NCI-H460 (cell line): Measurements from ENCODE around the gene TAS2R40. TPM values are rescaled to one million over a fixed set of nuclear protein-coding genes. Genes with fewer than 3 reads are reported as not detected.
A peak's percentile ranks its signal among the peaks of the same experiment; 100 is the strongest.
"Not testable (repeated sequence)": the region's sequence is repeated elsewhere in the genome, so short reads cannot be mapped to it uniquely, and the experiment has no call there.

Experiments
- DNase-seq: peaks from one replicate; pipeline ENCODE4 v3.0.0-alpha.2; 2016; ENCODE audit warnings: low read depth; ENCODE audit errors: extremely low read depth
- small RNA-seq, 2 experiments: library from RNA; depleted of rRNA; stranded (forward); fragments of <200 nt; gene quantifications; one replicate each; pipeline ENCODE3, GENCODE V24; 2014
- total RNA-seq: library from RNA; depleted of rRNA; stranded (reverse); fragments of >200 nt; shearing (Covaris generic); gene quantifications from 2 replicates; pipeline ENCODE4 v1.2.3, GENCODE V29; 2014; rRNA removed

Gene TAS2R40
- total RNA-seq, 1 experiment from 2014 or later, result not detected

DNA sequence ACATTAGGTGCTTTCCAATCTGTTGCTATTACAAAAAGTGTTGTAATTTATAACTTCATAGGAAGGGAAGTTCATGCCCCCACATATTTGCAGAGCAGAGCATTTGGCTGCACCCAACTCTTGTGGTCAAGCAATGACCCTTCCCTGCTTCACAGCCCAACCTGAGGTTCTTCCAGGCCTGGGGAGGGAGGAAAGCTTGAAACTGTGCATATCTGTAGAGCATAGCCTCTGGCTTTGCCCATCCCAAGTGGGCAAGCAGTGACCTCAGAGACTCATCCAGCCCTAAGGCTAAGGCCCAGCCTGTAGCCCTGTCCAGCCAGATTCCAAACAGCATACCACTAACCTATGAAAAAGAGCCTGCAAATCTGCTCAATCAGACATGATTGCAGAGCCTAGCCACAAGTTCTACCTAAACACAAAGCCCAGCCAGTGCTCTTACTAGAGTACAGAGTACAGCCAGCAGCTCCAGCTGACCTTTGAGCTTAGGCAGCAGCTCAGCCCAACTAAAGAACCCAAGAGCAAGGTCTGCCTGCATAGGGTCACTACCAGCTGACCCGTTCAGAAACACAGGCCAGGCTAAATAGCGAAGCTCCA lies 27.0 kb downstream of the TAS2R40 start:
- no peak for DNase-seq

DNA sequence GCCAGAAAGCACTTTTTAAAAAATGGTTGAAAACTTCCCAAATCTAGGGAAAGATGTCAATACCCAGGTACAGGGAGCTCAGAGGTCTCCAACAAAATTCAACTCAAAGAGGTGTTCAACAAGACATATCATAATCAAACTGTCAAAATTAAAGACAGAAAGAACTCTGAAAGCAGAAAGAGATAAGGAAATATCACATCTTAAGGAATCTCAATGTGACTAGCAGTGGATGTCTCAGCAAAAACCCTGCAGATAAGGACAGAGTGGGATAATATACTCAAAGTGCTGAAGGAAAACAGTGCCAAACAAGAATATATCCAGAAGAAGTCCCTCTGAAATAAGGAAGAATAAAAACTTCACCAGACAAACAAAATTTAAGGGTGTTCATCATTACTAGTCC lies 28.4 kb downstream of the TAS2R40 start:
- DNase-seq, result no peak

DNA sequence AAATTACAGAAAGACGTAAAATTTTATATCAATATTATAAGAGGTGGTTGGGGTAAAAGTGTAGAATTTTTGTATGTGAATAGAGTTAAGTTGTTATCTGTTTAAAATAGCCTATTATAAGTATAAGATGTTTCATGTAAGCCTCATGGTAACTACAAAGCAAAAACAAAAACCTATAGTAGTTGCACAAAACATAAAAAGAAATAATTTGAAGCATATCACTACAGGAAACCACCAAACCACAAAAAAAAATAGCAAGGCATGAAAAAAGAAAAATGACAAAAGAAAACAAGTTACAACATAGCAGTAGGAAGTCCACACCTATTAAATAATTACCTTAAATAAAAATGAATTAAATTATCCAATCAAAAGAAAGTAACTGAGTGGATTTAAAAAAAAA lies 29.0 kb downstream of the TAS2R40 start:
- no peak for DNase-seq

DNA sequence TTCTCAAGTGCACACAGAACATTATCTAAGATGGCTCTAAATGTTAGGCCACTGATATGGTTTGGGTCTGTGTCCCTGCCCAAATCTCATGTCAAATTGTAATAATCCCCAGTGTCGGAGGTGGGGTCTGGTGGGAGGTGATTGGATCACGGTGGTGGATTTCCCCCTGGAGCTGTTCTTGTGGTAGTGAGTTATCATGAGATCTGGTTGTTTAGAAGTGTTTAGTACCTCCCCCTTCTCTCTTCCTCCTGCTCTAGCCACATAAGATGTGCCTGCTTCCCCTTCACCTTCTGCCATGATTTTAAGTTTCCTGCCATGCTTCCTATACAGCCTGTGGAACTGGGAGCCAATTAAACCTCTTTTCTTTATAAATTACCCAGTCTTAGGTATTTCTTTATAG lies 30.2 kb downstream of the TAS2R40 start:
- no peak for DNase-seq

GRCh38 chr7:143255564-143255963 lies 33.7 kb downstream of the TAS2R40 start:
- DNase-seq, result no peak

DNA sequence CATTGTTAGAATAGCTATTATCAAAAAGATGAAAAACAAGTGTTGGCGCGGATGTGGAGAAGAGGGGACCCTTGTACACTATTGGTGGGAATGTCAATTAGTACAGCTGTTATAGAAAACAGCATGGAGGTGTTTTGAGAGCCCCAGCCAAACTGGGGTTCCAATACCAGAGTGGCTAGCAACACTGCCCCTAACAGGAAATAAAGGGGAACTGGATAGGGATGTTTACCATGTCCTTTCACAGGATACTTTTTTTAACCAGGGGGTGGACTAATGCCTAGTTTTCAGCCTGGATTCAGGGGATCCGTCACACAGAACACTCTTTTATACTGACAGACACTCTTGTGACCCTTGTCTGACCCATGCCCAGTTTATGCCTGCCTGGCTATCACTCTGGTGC lies 34.5 kb downstream of the TAS2R40 start:
- DNase-seq, result no peak

DNA sequence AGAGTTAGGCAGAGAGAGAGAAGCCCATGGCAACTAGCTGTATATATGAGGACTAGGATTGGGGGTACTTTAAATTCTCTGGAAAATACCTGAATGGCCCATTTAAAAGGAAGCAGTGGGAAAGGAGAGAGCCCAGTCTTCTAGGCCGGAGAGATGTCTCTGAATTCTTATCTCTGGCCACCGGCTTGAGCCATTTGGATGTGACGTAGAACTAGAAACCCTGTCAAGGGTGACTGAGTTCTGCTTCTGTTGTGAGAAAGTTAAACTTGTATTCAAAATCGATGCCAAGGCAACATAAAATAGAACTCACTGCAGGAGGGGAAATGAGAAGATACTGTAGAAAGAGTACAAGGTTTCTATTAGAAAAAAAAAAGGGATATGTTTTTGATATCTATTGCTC lies 35.1 kb downstream of the TAS2R40 start:
- DNase-seq, result no peak

GRCh38 chr7:143257501-143257900 lies 35.7 kb downstream of the TAS2R40 start:
- no peak for DNase-seq

DNA sequence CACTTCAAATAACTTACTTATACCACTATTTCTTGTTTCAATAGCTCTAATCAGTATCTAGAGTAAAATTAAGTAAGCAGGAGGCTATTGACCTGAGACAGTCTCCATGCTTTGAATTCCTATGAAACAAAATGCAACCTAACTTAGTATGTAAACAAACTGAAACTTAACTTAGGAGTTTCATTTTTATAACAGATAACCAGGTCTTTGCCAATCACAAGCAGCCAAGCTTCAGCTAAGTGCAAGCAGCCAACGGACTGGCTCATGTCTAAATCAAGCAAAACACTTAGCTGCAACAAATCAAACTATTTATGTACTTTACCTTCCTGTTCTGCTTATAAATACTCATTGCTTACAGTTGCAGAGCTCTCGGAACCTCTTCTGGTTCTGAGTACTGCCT lies 37.0 kb downstream of the TAS2R40 start:
- no peak for DNase-seq

DNA sequence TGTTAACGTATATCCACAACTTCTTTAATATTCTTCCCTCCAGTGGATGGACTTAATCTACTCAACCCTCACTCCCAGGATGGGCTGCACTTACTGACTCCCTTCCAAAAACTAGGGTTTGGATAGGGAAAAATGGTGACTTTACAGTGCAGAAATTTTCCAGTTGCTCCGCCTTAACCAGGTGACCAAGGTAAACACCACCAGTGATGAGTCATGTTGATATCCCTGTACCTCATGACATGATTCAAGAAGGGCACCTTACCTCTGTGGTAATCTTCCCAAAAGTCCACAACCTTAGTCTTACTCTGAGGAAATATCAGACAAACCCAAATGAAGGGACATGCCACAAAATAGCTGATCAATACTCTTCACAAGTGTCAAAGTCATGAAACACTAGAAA lies 37.9 kb downstream of the TAS2R40 start:
- DNase-seq, result no peak

DNA sequence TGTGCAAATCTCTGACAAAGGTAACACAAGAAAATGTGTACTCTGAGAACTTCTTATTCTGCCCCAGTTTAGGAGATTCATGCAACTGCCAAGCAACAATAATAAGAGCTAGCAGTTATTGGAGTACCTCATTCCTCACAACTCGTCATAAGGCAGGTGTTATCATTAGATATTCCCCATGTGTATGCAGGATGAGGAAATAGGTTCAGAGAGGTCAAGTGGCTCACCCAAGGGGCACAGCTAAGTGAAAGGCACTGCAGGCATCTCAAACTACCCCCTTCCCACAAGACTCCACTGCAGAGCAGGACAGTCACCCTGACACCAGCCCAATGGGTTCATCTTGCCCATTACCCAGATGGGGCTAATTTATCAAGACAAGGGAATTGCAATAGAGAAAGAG lies 40.1 kb downstream of the TAS2R40 start:
- DNase-seq, result no peak

GRCh38 chr7:143263266-143264195 lies 41.7 kb downstream of the TAS2R40 start, which contains the start of gene GSTK1:
GSTK1 (plus strand) TSS chr7:143263441; CDS start chr7:143263514, 73 bp downstream.
- DNase-seq, result peak; percentile 62

DNA sequence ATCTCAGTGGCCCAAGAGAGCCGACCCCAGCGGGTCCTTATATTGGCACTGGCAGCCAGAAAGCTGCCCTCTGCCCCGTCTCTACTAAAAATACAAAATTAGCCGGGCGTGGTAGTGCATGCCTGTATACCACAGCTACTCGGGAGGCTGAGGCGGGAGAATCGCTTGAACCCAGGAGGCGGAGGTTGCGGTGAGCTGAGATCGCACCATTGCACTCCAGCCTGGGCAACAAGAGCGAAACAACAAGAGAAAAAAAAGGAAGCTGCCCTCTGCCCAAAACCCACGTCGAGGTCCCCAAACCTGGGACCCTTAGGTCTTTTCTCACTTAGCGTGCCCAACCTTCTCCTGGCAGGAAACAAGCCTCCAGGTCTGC lies 42.3 kb downstream of the TAS2R40 start:
- DNase-seq, result not testable (repeated sequence)

DNA sequence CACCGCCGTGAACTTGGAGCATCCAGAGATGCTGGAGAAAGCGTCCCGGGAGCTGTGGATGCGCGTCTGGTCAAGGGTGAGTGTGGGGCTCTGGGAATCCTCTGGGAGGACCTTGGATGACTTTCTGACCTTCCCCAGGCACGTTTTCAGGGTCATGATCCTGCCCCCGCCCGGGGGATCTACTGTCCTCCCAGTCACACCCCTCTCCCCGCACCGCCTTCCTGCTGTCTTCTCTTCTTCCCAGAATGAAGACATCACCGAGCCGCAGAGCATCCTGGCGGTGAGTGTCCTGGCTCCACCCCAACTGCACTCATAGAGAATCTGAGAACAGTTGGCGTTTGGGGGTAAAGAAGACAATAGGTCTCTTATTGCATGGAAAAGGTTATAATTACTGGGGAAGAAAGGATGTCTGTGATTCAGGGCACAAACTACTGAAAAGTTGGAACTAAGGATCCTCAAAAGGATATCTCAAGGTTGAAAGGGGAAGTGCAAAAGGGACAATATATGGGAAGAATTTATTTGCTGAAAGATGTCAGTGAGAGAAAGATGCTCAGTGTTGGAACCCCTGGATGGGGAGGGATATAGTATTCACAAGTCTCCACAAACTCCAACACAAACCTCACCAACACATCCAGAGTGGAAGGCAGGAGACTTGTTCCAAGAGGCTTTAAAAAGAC lies 43.3 kb downstream of the TAS2R40 start:
- DNase-seq, result no peak

GRCh38 chr7:143269251-143269650 lies 47.4 kb downstream of the TAS2R40 start:
- DNase-seq, result no peak

- no peak for DNase-seq
Observed at GRCh38 chr7:143271240-143271639, 49.4 kb downstream of the TAS2R40 start.

Small RNAs within 50 kb of the gene (small RNA-seq; reads per million reads assigned to genes)
- gene AC073342.3, result 0 reads per million in 2 experiments

Other genes starting within 250 kb of the TAS2R40 start
- gene OR9A2, start 194.9 kb upstream of the TAS2R40 start, total RNA-seq, result not detected in 2 replicates
- gene OR6V1, start 169.7 kb upstream of the TAS2R40 start, total RNA-seq, result not detected in 2 replicates
- not detected in 2 replicates for gene PIP, start 90.0 kb upstream of the TAS2R40 start, total RNA-seq
- gene TAS2R39, start 38.6 kb upstream of the TAS2R40 start, total RNA-seq, result not detected in 2 replicates
- gene GSTK1, start 41.4 kb downstream of the TAS2R40 start, total RNA-seq, result 117 and 122 TPM in 2 replicates
- gene TMEM139, start 62.9 kb downstream of the TAS2R40 start, total RNA-seq, result 4.0 and 7.3 TPM in 2 replicates
- gene CASP2, start 66.3 kb downstream of the TAS2R40 start, total RNA-seq, result 12.7 and 16.6 TPM in 2 replicates
- gene CLCN1, start 94.1 kb downstream of the TAS2R40 start, total RNA-seq, result 0.07 TPM in 1 of 2 replicates, not detected in the other
- gene FAM131B, start 140.7 kb downstream of the TAS2R40 start, total RNA-seq, result 0.06 and 0.10 TPM in 2 replicates
- 45.7 and 57.4 TPM in 2 replicates for gene ZYX, start 159.3 kb downstream of the TAS2R40 start, total RNA-seq
- gene EPHA1, start 186.8 kb downstream of the TAS2R40 start, total RNA-seq, result not detected in 2 replicates
- gene TAS2R60, start 221.4 kb downstream of the TAS2R40 start, total RNA-seq, result not detected in 2 replicates